HEK293T (cell line): ENCODE results near the gene VWA8.

Experiments
- BHLHE40 ChIP-seq: fragments of 450-650 bp; IDR thresholded peaks from 2 replicates; pipeline ENCODE4 v1.6.1; 2016; ENCODE audit warnings: mild to moderate bottlenecking, moderate library complexity, borderline replicate concordance
- CTBP1 ChIP-seq: fragments of 450-650 bp; IDR thresholded peaks from 2 replicates; pipeline ENCODE4 v1.6.1; 2016; ENCODE audit warnings: borderline replicate concordance
- ELF4 ChIP-seq: fragments of 450-650 bp; IDR thresholded peaks from 2 replicates; pipeline ENCODE4 v1.6.1; 2017; ENCODE audit warnings: antibody characterized with exemption
- FOXK2 ChIP-seq: fragments of 450-650 bp; IDR thresholded peaks from 2 replicates; pipeline ENCODE4 v1.6.1; 2016; ENCODE audit warnings: mild to moderate bottlenecking
- FOXM1 ChIP-seq: fragments of 450-650 bp; IDR thresholded peaks from 2 replicates; pipeline ENCODE4 v1.6.1; 2017; ENCODE audit warnings: mild to moderate bottlenecking, borderline replicate concordance
- HDGF ChIP-seq: fragments of 450-650 bp; IDR thresholded peaks from 2 replicates; pipeline ENCODE4 v1.6.1; 2017; ENCODE audit warnings: antibody characterized with exemption, borderline replicate concordance
- L3MBTL2 ChIP-seq: fragments of 450-650 bp; conservative IDR thresholded peaks from 2 replicates; pipeline ENCODE4 v1.6.1; 2016; ENCODE audit warnings: mild to moderate bottlenecking
- LEF1 ChIP-seq: fragments of 450-650 bp; IDR thresholded peaks from 2 replicates; pipeline ENCODE4 v1.6.1; 2017; ENCODE audit warnings: mild to moderate bottlenecking, borderline replicate concordance
- NFRKB ChIP-seq: fragments of 450-650 bp; IDR thresholded peaks from 2 replicates; pipeline ENCODE4 v1.6.1; 2016; ENCODE audit warnings: mild to moderate bottlenecking, moderate library complexity
- SP1 ChIP-seq: fragments of 450-650 bp; IDR thresholded peaks from 2 replicates; pipeline ENCODE4 v1.6.1; 2017
- SUZ12 ChIP-seq: fragments of 450-650 bp; IDR thresholded peaks from 2 replicates; pipeline ENCODE4 v1.6.1; 2016; ENCODE audit warnings: mild to moderate bottlenecking
- TARDBP ChIP-seq: fragments of 450-650 bp; IDR thresholded peaks from 2 replicates; pipeline ENCODE4 v1.6.1; 2016
- ZNF384 ChIP-seq: fragments of 450-650 bp; IDR thresholded peaks from 2 replicates; pipeline ENCODE4 v1.6.1; 2016
- TF ChIP-seq, protein P1 (sequence below): fragments of 450-650 bp; IDR thresholded peaks from 2 replicates; pipeline ENCODE4 v1.6.1; 2016

DNA sequence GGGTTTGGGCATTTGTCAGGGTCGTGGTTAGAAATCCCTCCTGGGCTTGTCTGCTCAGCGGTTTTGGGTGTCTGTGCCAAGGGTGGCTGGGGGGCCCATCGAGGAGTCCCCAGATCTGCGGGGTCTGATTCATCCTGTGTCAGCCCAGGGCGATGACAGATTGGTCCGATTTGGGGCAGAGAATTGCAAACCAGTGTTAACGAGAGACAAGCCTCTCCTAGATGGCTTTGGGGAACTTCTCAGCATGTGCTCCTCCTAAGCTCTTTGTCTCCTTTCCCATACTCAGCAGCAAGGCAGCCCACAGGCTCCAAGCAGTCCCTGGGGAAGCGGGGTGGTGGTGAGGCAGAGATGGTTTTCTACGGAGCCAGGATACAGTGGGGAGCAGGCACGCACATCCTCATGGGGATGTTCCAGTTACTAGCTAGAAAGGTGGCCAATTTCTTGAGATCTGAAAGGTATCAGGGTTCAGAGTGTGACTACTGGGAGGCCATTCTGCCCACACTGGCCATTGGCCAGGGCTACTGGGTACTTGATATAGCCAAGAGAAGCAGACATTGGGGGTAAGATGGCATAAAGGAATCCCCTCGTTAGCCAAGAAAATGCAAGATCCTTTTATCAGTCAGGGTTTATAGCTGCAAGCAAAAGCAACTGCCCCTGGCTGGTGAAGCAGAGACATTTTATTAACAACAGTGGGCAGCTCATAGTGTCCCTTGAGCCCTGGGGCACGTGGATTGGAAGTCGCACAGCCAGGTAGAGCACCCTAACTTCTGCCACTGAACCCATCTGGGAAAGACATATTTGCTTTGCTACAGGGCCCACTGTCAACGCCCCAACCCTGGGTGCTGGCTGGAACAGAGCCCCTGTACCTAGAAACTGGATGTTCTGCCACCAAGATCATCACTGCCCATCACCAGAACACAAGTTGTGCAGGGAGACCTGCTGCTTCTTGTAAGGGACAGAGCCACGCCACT is 440.0 kb downstream of the VWA8 start:
- TF ChIP-seq SUZ12 (no peak), FOXM1 (no peak), SP1 (no peak), BHLHE40 (no peak), LEF1 (no peak), L3MBTL2 (no peak), TARDBP (no peak), ELF4 (no peak), FOXK2 (no peak), ZNF384 (no peak), NFRKB (no peak), HDGF (no peak), CTBP1 (no peak)
- TF ChIP-seq, protein P1, sequence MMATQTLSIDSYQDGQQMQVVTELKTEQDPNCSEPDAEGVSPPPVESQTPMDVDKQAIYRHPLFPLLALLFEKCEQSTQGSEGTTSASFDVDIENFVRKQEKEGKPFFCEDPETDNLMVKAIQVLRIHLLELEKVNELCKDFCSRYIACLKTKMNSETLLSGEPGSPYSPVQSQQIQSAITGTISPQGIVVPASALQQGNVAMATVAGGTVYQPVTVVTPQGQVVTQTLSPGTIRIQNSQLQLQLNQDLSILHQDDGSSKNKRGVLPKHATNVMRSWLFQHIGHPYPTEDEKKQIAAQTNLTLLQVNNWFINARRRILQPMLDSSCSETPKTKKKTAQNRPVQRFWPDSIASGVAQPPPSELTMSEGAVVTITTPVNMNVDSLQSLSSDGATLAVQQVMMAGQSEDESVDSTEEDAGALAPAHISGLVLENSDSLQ: no peak
